ENCODE results near the gene NCOA7. TPM values are rescaled to one million over a fixed set of nuclear protein-coding genes. Genes with fewer than 3 reads are reported as not detected.

The NCOA7 gene
- total RNA-seq, 1 donor from 2014 or later: 11.2 TPM

GRCh38 chr6:125853168-125853567 lies 62.4 kb downstream of the NCOA7 start:
- H3K4me3 Mint-ChIP-seq: no peak overlapping the region
- peaks cover 6% of the 10 kb centered on the region for H3K36me3 Mint-ChIP-seq (ENCODE audit: low read depth)
- H3K27me3 Mint-ChIP-seq (ENCODE audit: low read depth): no peaks in the 10 kb centered on the region
- no peak for DNase-seq (ENCODE audit: low read depth, low spot score)
- peaks cover 3% of the 10 kb centered on the region for H3K4me1 Mint-ChIP-seq
- H3K9me3 Mint-ChIP-seq: peaks cover 6% of the 10 kb centered on the region
- H3K27ac Mint-ChIP-seq (ENCODE audit: unreplicated experiment): no peak overlapping the region
- no peak for TF ChIP-seq CTCF (conservative IDR thresholded peaks at IDR 0.05)

GRCh38 chr6:125853756-125854155 lies 63.0 kb downstream of the NCOA7 start:
- peaks cover 3% of the 10 kb centered on the region for H3K4me1 Mint-ChIP-seq

GRCh38 chr6:125854355-125854754 lies 63.6 kb downstream of the NCOA7 start:
- Mint-ChIP-seq H3K9me3 (peaks cover 6% of the 10 kb centered on the region), H3K27ac (ENCODE audit: unreplicated experiment) (no peak overlapping the region), H3K36me3 (ENCODE audit: low read depth) (peaks cover 6% of the 10 kb centered on the region), H3K27me3 (ENCODE audit: low read depth) (no peaks in the 10 kb centered on the region), H3K4me3 (no peak overlapping the region), H3K4me1 (peaks cover 3% of the 10 kb centered on the region)
- no peak for DNase-seq (ENCODE audit: low read depth, low spot score)
- TF ChIP-seq CTCF (conservative IDR thresholded peaks at IDR 0.05): no peak

More at GRCh38 chr6:125853756-125854155, 63.0 kb downstream of the NCOA7 start:
- TF ChIP-seq CTCF (conservative IDR thresholded peaks at IDR 0.05): no peak
- Mint-ChIP-seq H3K9me3 (peaks cover 6% of the 10 kb centered on the region), H3K27ac (ENCODE audit: unreplicated experiment) (no peak overlapping the region), H3K27me3 (ENCODE audit: low read depth) (no peaks in the 10 kb centered on the region), H3K36me3 (ENCODE audit: low read depth) (peaks cover 6% of the 10 kb centered on the region), H3K4me3 (no peak overlapping the region)
- no peak for DNase-seq (ENCODE audit: low read depth, low spot score)

GRCh38 chr6:125855783-125856182 lies 65.0 kb downstream of the NCOA7 start:
- Mint-ChIP-seq H3K9me3 (peaks cover 6% of the 10 kb centered on the region), H3K27ac (ENCODE audit: unreplicated experiment) (no peak overlapping the region), H3K4me1 (no peaks in the 10 kb centered on the region), H3K36me3 (ENCODE audit: low read depth) (peaks cover 6% of the 10 kb centered on the region), H3K27me3 (ENCODE audit: low read depth) (no peaks in the 10 kb centered on the region), H3K4me3 (no peak overlapping the region)
- TF ChIP-seq CTCF (conservative IDR thresholded peaks at IDR 0.05): no peak
- no peak for DNase-seq (ENCODE audit: low read depth, low spot score)

GRCh38 chr6:125857846-125858245 lies 67.1 kb downstream of the NCOA7 start:
- no peak for DNase-seq (ENCODE audit: low read depth, low spot score)
- Mint-ChIP-seq H3K4me3 (no peak overlapping the region), H3K9me3 (peaks cover under 1% of the 10 kb centered on the region), H3K4me1 (no peaks in the 10 kb centered on the region), H3K27me3 (ENCODE audit: low read depth) (no peaks in the 10 kb centered on the region), H3K27ac (ENCODE audit: unreplicated experiment) (no peak overlapping the region), H3K36me3 (ENCODE audit: low read depth) (peaks cover under 1% of the 10 kb centered on the region)
- no peak for TF ChIP-seq CTCF (conservative IDR thresholded peaks at IDR 0.05)
